ENCODE results near the gene STK38L.

DNA sequence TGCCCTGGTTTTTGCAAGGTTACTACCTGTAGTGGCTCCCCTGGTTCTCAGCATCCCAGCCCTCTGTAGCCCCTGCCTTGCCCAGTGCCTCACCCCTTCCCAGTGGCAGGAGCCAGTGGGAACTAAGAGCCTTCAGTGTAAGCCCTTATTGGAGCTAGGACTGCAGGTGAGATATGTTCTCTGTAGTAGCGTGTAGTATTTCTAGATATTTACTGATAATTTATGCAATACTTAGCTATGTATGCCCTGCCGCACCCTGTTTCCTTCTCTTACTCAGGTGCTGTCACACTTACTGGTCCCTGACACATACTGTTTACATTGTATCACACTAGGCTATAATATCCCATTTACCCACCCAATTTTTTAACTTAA is 92.2 kb downstream of the STK38L start:
- TF ChIP-seq, protein P1, sequence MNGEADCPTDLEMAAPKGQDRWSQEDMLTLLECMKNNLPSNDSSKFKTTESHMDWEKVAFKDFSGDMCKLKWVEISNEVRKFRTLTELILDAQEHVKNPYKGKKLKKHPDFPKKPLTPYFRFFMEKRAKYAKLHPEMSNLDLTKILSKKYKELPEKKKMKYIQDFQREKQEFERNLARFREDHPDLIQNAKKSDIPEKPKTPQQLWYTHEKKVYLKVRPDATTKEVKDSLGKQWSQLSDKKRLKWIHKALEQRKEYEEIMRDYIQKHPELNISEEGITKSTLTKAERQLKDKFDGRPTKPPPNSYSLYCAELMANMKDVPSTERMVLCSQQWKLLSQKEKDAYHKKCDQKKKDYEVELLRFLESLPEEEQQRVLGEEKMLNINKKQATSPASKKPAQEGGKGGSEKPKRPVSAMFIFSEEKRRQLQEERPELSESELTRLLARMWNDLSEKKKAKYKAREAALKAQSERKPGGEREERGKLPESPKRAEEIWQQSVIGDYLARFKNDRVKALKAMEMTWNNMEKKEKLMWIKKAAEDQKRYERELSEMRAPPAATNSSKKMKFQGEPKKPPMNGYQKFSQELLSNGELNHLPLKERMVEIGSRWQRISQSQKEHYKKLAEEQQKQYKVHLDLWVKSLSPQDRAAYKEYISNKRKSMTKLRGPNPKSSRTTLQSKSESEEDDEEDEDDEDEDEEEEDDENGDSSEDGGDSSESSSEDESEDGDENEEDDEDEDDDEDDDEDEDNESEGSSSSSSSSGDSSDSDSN (IDR thresholded peaks at IDR 0.05; ENCODE audit: borderline replicate concordance in 1 of 2, low read depth in 2 of 2, low read length in 2 of 2) = no peak
- TF ChIP-seq, protein P2, sequence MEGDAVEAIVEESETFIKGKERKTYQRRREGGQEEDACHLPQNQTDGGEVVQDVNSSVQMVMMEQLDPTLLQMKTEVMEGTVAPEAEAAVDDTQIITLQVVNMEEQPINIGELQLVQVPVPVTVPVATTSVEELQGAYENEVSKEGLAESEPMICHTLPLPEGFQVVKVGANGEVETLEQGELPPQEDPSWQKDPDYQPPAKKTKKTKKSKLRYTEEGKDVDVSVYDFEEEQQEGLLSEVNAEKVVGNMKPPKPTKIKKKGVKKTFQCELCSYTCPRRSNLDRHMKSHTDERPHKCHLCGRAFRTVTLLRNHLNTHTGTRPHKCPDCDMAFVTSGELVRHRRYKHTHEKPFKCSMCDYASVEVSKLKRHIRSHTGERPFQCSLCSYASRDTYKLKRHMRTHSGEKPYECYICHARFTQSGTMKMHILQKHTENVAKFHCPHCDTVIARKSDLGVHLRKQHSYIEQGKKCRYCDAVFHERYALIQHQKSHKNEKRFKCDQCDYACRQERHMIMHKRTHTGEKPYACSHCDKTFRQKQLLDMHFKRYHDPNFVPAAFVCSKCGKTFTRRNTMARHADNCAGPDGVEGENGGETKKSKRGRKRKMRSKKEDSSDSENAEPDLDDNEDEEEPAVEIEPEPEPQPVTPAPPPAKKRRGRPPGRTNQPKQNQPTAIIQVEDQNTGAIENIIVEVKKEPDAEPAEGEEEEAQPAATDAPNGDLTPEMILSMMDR (IDR thresholded peaks at IDR 0.05 in 2 of 3, conservative IDR thresholded peaks at IDR 0.05 in 1 of 3; ENCODE audit: insufficient read depth in 2 of 3, low read depth in 1 of 3, low read length in 3 of 3) = no peak
- no peak for TF ChIP-seq ZNF232 (CRISPR knock-in tag; IDR thresholded peaks at IDR 0.05)
- no peak for TF ChIP-seq MLLT1 (IDR thresholded peaks at IDR 0.05)
- TF ChIP-seq ZSCAN29 (IDR thresholded peaks at IDR 0.05) = no peak
- no peak for TF ChIP-seq MTA3 (IDR thresholded peaks at IDR 0.05; ENCODE audit: borderline replicate concordance)
- TF ChIP-seq, protein P3, sequence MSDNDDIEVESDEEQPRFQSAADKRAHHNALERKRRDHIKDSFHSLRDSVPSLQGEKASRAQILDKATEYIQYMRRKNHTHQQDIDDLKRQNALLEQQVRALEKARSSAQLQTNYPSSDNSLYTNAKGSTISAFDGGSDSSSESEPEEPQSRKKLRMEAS (CRISPR knock-in tag; IDR thresholded peaks at IDR 0.05) = no peak
- TF ChIP-seq MCM5 (IDR thresholded peaks at IDR 0.05; ENCODE audit: low read depth) = no peak
- no peak for TF ChIP-seq ARID4B (CRISPR knock-in tag; IDR thresholded peaks at IDR 0.05)
- no peak for TF ChIP-seq JUND (IDR thresholded peaks at IDR 0.05; ENCODE audit: borderline replicate concordance, low read depth, low read length)
- TF ChIP-seq JUND (tag; IDR thresholded peaks at IDR 0.05; ENCODE audit: borderline replicate concordance, low read depth, low read length) = no peak
- TF ChIP-seq, protein P4, sequence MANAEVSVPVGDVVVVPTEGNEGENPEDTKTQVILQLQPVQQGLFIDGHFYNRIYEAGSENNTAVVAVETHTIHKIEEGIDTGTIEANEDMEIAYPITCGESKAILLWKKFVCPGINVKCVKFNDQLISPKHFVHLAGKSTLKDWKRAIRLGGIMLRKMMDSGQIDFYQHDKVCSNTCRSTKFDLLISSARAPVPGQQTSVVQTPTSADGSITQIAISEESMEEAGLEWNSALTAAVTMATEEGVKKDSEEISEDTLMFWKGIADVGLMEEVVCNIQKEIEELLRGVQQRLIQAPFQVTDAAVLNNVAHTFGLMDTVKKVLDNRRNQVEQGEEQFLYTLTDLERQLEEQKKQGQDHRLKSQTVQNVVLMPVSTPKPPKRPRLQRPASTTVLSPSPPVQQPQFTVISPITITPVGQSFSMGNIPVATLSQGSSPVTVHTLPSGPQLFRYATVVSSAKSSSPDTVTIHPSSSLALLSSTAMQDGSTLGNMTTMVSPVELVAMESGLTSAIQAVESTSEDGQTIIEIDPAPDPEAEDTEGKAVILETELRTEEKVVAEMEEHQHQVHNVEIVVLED (CRISPR knock-in tag; IDR thresholded peaks at IDR 0.05) = no peak
- TF ChIP-seq RBFOX2 (IDR thresholded peaks at IDR 0.05; ENCODE audit: low read depth, low read length) = no peak

Measured in K562 (cell line).